IPS DF 6.9 (cell line): ENCODE results near the gene ENTPD1.
"Not testable (repeated sequence)": the region's sequence is repeated elsewhere in the genome, so short reads cannot be mapped to it uniquely, and the experiment has no call there.

ENCODE experiments used
- DNase-seq: peaks from one replicate; pipeline ENCODE4 v3.0.0-alpha.2; 2013; ENCODE audit warnings: low read depth, low spot score
- H3K27ac ChIP-seq: one replicate; pipeline ENCODE4 v1.5.1; 2013; ENCODE audit warnings: low read length, control low read depth
- H3K27me3 ChIP-seq: 2 replicates; pipeline ENCODE4 v1.6.1; 2013; ENCODE audit warnings: mild to moderate bottlenecking, low read length; ENCODE audit not compliant: control insufficient read depth, insufficient read depth
- H3K36me3 ChIP-seq: 2 replicates; pipeline ENCODE4 v1.6.1; 2013; ENCODE audit warnings: low read length; ENCODE audit not compliant: control insufficient read depth, insufficient read depth
- H3K4me1 ChIP-seq: 2 replicates; pipeline ENCODE4 v1.6.1; 2013; ENCODE audit warnings: low read length; ENCODE audit not compliant: control insufficient read depth, insufficient read depth
- H3K4me3 ChIP-seq: 2 replicates; pipeline ENCODE4 v1.5.1; 2013; ENCODE audit warnings: mild to moderate bottlenecking, low read length
- H3K9me3 ChIP-seq: 2 replicates; pipeline ENCODE4 v1.6.1; 2013; ENCODE audit warnings: low read length, inconsistent platforms; ENCODE audit not compliant: control insufficient read depth, insufficient read depth
- WGBS: extraction: QIAGEN DNeasy Blood & Tissue Kit; methylation state at CpG from one replicate; pipeline ENCODE4 v1.1.7; 2013; ENCODE audit warnings: mixed read lengths, missing lambda C conversion rate; ENCODE audit not compliant: insufficient read length, insufficient coverage; 5-methylcytosine and 5-hydroxymethylcytosine counted together

Gene ENTPD1

GRCh38 chr10:95865814-95866466 is 110.0 kb downstream of the ENTPD1 start:
- no peak overlapping the region for H3K27ac ChIP-seq
- H3K4me1 ChIP-seq: no peaks in the 10 kb centered on the region
- no CpG with 5 or more reads among the region's 6 CpGs for WGBS
- no peaks in the 10 kb centered on the region for H3K27me3 ChIP-seq
- DNase-seq: no peak
- H3K36me3 ChIP-seq: no peaks in the 10 kb centered on the region
- no peaks in the 10 kb centered on the region for H3K9me3 ChIP-seq
- no peak overlapping the region for H3K4me3 ChIP-seq

DNA sequence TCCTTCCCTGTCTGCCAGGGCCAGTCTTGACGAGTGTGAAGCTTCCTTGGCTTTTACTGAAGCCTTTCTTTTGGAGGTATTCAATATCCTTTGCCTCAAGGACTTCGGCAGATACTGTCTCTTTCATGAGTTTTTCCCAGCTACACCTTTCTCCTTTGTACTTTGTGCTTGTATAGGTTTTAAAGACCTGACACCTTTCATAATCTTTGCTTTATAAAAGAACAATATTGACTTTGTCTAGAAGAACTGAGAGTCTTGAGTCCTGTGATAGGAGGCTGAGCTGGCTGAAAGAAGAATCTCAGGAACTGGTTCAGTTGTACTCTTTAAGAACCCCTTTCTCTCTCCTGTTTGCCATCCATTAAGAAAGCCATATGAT is 110.5 kb downstream of the ENTPD1 start:
- no peak for DNase-seq
- WGBS: no CpG with 5 or more reads among the region's 2 CpGs

GRCh38 chr10:95867866-95868265 is 111.9 kb downstream of the ENTPD1 start:
- Histone ChIP-seq H3K27me3 (no peaks in the 10 kb centered on the region), H3K4me1 (no peaks in the 10 kb centered on the region), H3K9me3 (no peaks in the 10 kb centered on the region), H3K4me3 (no peak overlapping the region), H3K27ac (no peak overlapping the region), H3K36me3 (no peaks in the 10 kb centered on the region)
- no CpG with 5 or more reads among the region's 4 CpGs for WGBS
- DNase-seq: no peak

More for the DNA sequence above, 110.5 kb downstream of the ENTPD1 start:
- H3K36me3 ChIP-seq: no peaks in the 10 kb centered on the region
- H3K4me1 ChIP-seq: no peaks in the 10 kb centered on the region
- no peaks in the 10 kb centered on the region for H3K27me3 ChIP-seq
- no peak overlapping the region for H3K27ac ChIP-seq
- no peaks in the 10 kb centered on the region for H3K9me3 ChIP-seq
- no peak overlapping the region for H3K4me3 ChIP-seq

DNA sequence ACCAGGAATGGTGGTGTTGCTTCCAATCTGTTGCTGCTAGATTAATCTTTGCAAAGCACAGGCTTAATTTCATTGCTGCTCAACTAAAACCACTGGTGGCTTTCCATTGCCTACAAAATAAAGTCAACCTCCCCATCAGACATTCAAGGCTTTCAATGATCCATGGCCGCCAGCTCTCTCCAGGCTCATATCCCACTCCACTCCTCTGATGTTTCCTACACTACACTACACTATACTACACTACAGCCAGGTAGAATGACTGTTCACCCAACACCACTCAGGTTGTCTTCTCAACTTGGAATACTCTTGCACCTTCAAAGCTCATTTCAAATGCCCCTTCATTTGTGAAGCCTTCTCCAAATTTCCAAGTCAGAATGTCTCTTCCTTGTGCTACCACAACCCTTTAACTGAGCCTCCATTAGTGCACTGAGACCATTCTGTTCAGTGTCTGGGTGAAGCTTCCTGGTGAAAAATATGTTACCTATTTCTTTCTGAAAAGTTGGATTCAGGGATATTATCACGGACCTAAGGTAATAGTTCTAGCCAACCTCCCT is 116.3 kb downstream of the ENTPD1 start:
- Histone ChIP-seq H3K36me3 (no peaks in the 10 kb centered on the region; the same call in 1 of the 2 replicates), H3K4me1 (no peaks in the 10 kb centered on the region), H3K9me3 (peaks cover 2% of the 10 kb centered on the region; the same call in 1 of the 2 replicates), H3K4me3 (no peak overlapping the region), H3K27me3 (no peaks in the 10 kb centered on the region), H3K27ac (no peak overlapping the region)
- no CpG with 5 or more reads among the region's 2 CpGs for WGBS
- DNase-seq: no peak

- H3K36me3 ChIP-seq: no peaks in the 10 kb centered on the region; the same call in 1 of the 2 replicates
- no peaks in the 10 kb centered on the region for H3K27me3 ChIP-seq
- no CpG with 5 or more reads among the region's 2 CpGs for WGBS
- no peak overlapping the region for H3K27ac ChIP-seq
- H3K9me3 ChIP-seq: peaks cover 2% of the 10 kb centered on the region; the same call in 1 of the 2 replicates
- no peak overlapping the region for H3K4me3 ChIP-seq
- no peaks in the 10 kb centered on the region for H3K4me1 ChIP-seq
- DNase-seq: no peak
Observed at GRCh38 chr10:95873139-95873538, 117.2 kb downstream of the ENTPD1 start.

- DNase-seq: no peak
- H3K36me3 ChIP-seq: no peaks in the 10 kb centered on the region; the same call in 1 of the 2 replicates
- no CpG with 5 or more reads among the region's 4 CpGs for WGBS
Observed at GRCh38 chr10:95873651-95874050, 117.7 kb downstream of the ENTPD1 start.

DNA sequence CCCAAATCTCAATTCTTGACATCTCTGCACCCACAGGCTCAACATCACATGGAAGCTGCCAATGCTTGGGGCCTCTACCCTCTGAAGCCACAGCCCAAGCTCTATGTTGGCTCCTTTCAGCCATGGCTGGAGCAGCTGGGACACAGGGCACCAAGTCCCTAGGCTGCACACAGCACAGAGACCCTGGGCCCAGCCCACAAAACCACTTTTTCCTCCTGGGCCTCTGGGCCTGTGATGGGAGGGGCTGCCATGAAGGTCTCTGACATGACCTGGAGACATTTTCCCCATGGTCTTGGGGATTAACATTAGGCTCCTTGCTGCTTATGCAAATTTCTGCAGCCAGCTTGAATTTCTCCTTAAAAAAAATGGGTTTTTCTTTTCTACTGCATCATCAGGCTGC is 118.8 kb downstream of the ENTPD1 start:
- not testable (repeated sequence) for H3K9me3 ChIP-seq, H3K27ac ChIP-seq, H3K36me3 ChIP-seq, H3K27me3 ChIP-seq, H3K4me1 ChIP-seq, DNase-seq, H3K4me3 ChIP-seq

More at GRCh38 chr10:95873651-95874050, 117.7 kb downstream of the ENTPD1 start:
- Histone ChIP-seq H3K27me3 (no peaks in the 10 kb centered on the region), H3K4me3 (no peak overlapping the region), H3K4me1 (no peaks in the 10 kb centered on the region), H3K27ac (no peak overlapping the region), H3K9me3 (peaks cover 2% of the 10 kb centered on the region; the same call in 1 of the 2 replicates)

DNA sequence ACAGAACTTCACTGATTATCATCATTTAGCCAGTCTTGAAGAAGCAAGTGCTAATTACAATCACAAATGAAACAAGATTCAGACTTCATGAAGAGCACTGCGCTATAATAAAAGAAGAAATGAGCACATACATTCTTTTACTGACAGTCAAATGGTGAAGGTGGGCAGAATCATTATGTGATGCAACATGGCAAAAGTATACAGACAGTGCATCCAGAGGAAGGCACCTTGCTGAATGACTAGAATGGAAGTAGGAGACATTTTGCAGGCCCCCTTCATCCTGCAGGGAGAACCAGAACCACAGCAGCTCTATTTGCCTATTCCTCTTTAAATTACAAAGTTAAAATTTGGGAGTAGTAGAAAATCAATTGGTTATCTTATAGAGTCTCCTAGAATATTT is 120.8 kb downstream of the ENTPD1 start:
- Histone ChIP-seq H3K4me1 (no peaks in the 10 kb centered on the region), H3K27ac (no peak overlapping the region), H3K9me3 (peaks cover 2% of the 10 kb centered on the region; the same call in 1 of the 2 replicates), H3K36me3 (no peaks in the 10 kb centered on the region; the same call in 1 of the 2 replicates), H3K27me3 (no peaks in the 10 kb centered on the region), H3K4me3 (no peak overlapping the region)
- WGBS: no CpG with 5 or more reads among the region's 1 CpG
- DNase-seq: no peak

DNA sequence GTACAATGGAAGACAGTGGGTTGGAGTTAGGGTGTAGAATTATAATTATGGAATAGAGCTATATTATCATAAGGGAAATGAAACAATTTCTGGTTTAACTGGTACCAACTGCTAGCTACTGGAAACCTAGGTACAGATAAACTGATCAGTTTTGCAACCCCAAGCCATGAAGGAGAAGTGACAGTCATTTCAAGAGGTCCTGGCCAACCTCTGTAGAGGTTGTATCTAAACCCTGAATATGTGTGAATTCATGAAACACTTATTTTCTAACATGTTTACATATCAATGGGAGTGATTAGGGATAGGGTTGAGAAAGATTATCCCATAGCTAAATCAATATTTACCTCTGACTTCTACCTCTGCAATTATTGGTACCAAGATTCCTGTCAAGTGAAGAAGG is 121.9 kb downstream of the ENTPD1 start:
- no peak overlapping the region for H3K27ac ChIP-seq
- H3K9me3 ChIP-seq: peaks cover 2% of the 10 kb centered on the region; the same call in 1 of the 2 replicates
- no peaks in the 10 kb centered on the region; the same call in 1 of the 2 replicates for H3K36me3 ChIP-seq
- no peak for DNase-seq
- H3K4me3 ChIP-seq: no peak overlapping the region
- no peaks in the 10 kb centered on the region for H3K27me3 ChIP-seq
- no peaks in the 10 kb centered on the region for H3K4me1 ChIP-seq

- Histone ChIP-seq H3K4me1 (no peaks in the 10 kb centered on the region), H3K27ac (no peak overlapping the region), H3K9me3 (no peaks in the 10 kb centered on the region), H3K27me3 (no peaks in the 10 kb centered on the region), H3K4me3 (no peak overlapping the region), H3K36me3 (no peaks in the 10 kb centered on the region)
- no CpG with 5 or more reads among the region's 2 CpGs for WGBS
- DNase-seq: no peak
Observed at GRCh38 chr10:95880704-95881103, 124.7 kb downstream of the ENTPD1 start.

GRCh38 chr10:95881316-95881715 is 125.4 kb downstream of the ENTPD1 start:
- H3K4me1 ChIP-seq: no peaks in the 10 kb centered on the region
- DNase-seq: no peak
- H3K27ac ChIP-seq: no peak overlapping the region
- no peaks in the 10 kb centered on the region for H3K36me3 ChIP-seq
- no peak overlapping the region for H3K4me3 ChIP-seq
- H3K27me3 ChIP-seq: no peaks in the 10 kb centered on the region
- H3K9me3 ChIP-seq: no peaks in the 10 kb centered on the region
